CD14-positive monocyte (primary cell): ENCODE measurements around the gene SFXN4. TPM values are rescaled to one million over a fixed set of nuclear protein-coding genes. Genes with fewer than 3 reads are reported as not detected.

Experiments used
- DNase-seq, 3 donors: peaks; one replicate each; pipeline ENCODE4 v3.0.0-alpha.2; 2011 to 2022
- H2AFZ ChIP-seq: 2 replicates; pipeline ENCODE4 v1.6.0; 2012; ENCODE audit warnings: mild to moderate bottlenecking, low read depth, low read length, inconsistent platforms; ENCODE audit not compliant: insufficient read depth, poor library complexity, severe bottlenecking
- H3K27ac ChIP-seq, 2 donors: 1 replicate in 1 of 2; 2 replicates in 1 of 2; pipeline ENCODE4 v1.5.1; 2012 to 2013; ENCODE audit warnings: low read length in 2 of 2, control low read depth in 1 of 2, inconsistent platforms in 1 of 2, low read depth in 1 of 2, mild to moderate bottlenecking in 1 of 2
- H3K27me3 ChIP-seq, 2 donors: one replicate each; pipeline versions ENCODE4 v1.6.0 to v1.6.1; 2011 to 2013; ENCODE audit warnings: low read length in 2 of 2; ENCODE audit not compliant: control insufficient read depth in 2 of 2, insufficient read depth in 2 of 2
- H3K36me3 ChIP-seq, 2 donors: replicated peaks in 1 of 2; 1 replicate in 1 of 2; 2 replicates in 1 of 2; pipeline versions ENCODE4 v1.5.1 to v1.6.1; 2012 to 2013; ENCODE audit warnings: low read length in 2 of 2, control low read depth in 1 of 2, inconsistent platforms in 1 of 2, mild to moderate bottlenecking in 1 of 2; ENCODE audit not compliant: insufficient read depth in 2 of 2, control insufficient read depth in 1 of 2
- H3K4me1 ChIP-seq, 2 donors: 1 replicate in 1 of 2; 2 replicates in 1 of 2; pipeline versions ENCODE4 v1.5.1 to v1.6.1; 2012 to 2013; ENCODE audit warnings: low read length in 2 of 2, control low read depth in 1 of 2, inconsistent platforms in 1 of 2, mild to moderate bottlenecking in 1 of 2, moderate library complexity in 1 of 2; ENCODE audit not compliant: insufficient read depth in 2 of 2, control insufficient read depth in 1 of 2
- H3K4me2 ChIP-seq: replicated peaks from 2 replicates; pipeline ENCODE3; 2012; ENCODE audit warnings: low read length, moderate library complexity, mild to moderate bottlenecking; ENCODE audit not compliant: poor library complexity, severe bottlenecking; ENCODE audit errors: extremely low read depth
- H3K4me3 ChIP-seq, 3 experiments: fragments of 200-600 bp in 1 of 3; sonication (generic) in 1 of 3; replicated peaks in 1 of 3; 1 replicate in 2 of 3; 2 replicates in 1 of 3; pipeline ENCODE4 v1.5.1; 2011 to 2013; ENCODE audit warnings: low read length in 3 of 3, mild to moderate bottlenecking in 3 of 3, control low read depth in 2 of 3, low read depth in 2 of 3, inconsistent platforms in 1 of 3, moderate library complexity in 1 of 3
- H3K79me2 ChIP-seq: 2 replicates; pipeline ENCODE4 v1.6.0; 2012; ENCODE audit warnings: mild to moderate bottlenecking, control low read depth, inconsistent platforms, low read length, moderate library complexity; ENCODE audit not compliant: insufficient read depth
- H3K9ac ChIP-seq: 2 replicates; pipeline ENCODE4 v1.6.0; 2017; ENCODE audit warnings: low read length, mild to moderate bottlenecking; ENCODE audit not compliant: insufficient read depth, poor library complexity, severe bottlenecking
- H3K9me3 ChIP-seq, 2 donors: replicated peaks in 1 of 2; 1 replicate in 1 of 2; 2 replicates in 1 of 2; pipeline versions ENCODE4 v1.5.1 to v1.6.1; 2012 to 2013; ENCODE audit warnings: low read length in 2 of 2, control low read depth in 1 of 2; ENCODE audit not compliant: control insufficient read depth in 1 of 2, insufficient read depth in 1 of 2
- H4K20me1 ChIP-seq: 2 replicates; pipeline ENCODE4 v1.6.0; 2012; ENCODE audit warnings: mild to moderate bottlenecking, low read length, control low read depth, moderate library complexity; ENCODE audit not compliant: insufficient read depth
- H3K27ac Mint-ChIP-seq, 7 donors: one replicate each; pipeline ENCODE4 v1.8.0; 2020; ENCODE audit warnings: mild to moderate bottlenecking in 7 of 7, mixed read lengths in 7 of 7, moderate library complexity in 6 of 7, inconsistent platforms in 2 of 7
- H3K27me3 Mint-ChIP-seq, 3 donors: one replicate each; pipeline ENCODE4 v1.8.0; 2021 to 2022; ENCODE audit warnings: low read depth in 3 of 3, mild to moderate bottlenecking in 3 of 3, mixed read lengths in 3 of 3, moderate library complexity in 3 of 3, inconsistent platforms in 1 of 3
- H3K36me3 Mint-ChIP-seq, 2 donors: one replicate each; pipeline ENCODE4 v1.8.0; 2020; ENCODE audit warnings: mixed read lengths in 2 of 2, inconsistent platforms in 1 of 2, mild to moderate bottlenecking in 1 of 2
- H3K4me1 Mint-ChIP-seq: one replicate; pipeline ENCODE4 v1.8.0; 2020; ENCODE audit warnings: mild to moderate bottlenecking, mixed read lengths
- H3K4me3 Mint-ChIP-seq, 2 donors: one replicate each; pipeline ENCODE4 v1.8.0; 2020; ENCODE audit warnings: mild to moderate bottlenecking in 2 of 2, mixed read lengths in 2 of 2, moderate library complexity in 1 of 2
- H3K9me3 Mint-ChIP-seq, 7 donors: one replicate each; pipeline ENCODE4 v1.8.0; 2020 to 2022; ENCODE audit warnings: mixed read lengths in 7 of 7, mild to moderate bottlenecking in 6 of 7, moderate library complexity in 6 of 7, inconsistent platforms in 2 of 7
- CTCF ChIP-seq: fragments of 200-600 bp; IDR thresholded peaks from one replicate; pipeline ENCODE4 v1.8.0; 2022; ENCODE audit warnings: antibody characterized with exemption, mild to moderate bottlenecking
- WGBS: methylation state at CpG from one replicate; pipeline ENCODE4 v1.1.5; 2013; ENCODE audit warnings: missing lambda C conversion rate; ENCODE audit not compliant: insufficient coverage; 5-methylcytosine and 5-hydroxymethylcytosine counted together
- intact Hi-C, 2 donors: fragments of 100-400 bp; cut with micrococcal nuclease; formaldehyde crosslinking; loops; one replicate each; pipeline versions ENCODE4 v1.15.0 to v1.15.1; 2023
- polyA plus RNA-seq, 3 donors: library from polyadenylated mRNA; depleted of rRNA in 1 of 3; unstranded in 2 of 3; stranded (reverse) in 1 of 3; fragments of 300-500 nt in 2 of 3; fragments of >200 nt in 1 of 3; fragmentation: Illumina TruSeq in 2 of 3; gene quantifications; 1 replicate in 2 of 3; 2 replicates in 1 of 3; pipeline ENCODE4 v1.2.3, GENCODE V29; 2012 to 2021

Gene SFXN4
- polyA plus RNA-seq, 3 donors: 8.3 to 20.4 (median 18.3) TPM

GRCh38 chr10:119199231-119199992, 33.9 kb upstream of the SFXN4 start:
- peaks cover 8 to 12% of the 10 kb centered on the region in 2 donors for H3K4me1 ChIP-seq
- no peak overlapping the region for H3K27ac Mint-ChIP-seq
- H3K9me3 Mint-ChIP-seq: no peaks in the 10 kb centered on the region
- no peaks in the 10 kb centered on the region for H3K79me2 ChIP-seq
- TF ChIP-seq CTCF: peak; percentile 72
- 63% methylated on average over 3 of the region's 9 CpGs for WGBS
- no peaks in the 10 kb centered on the region for H3K36me3 Mint-ChIP-seq
- no peak overlapping the region for H3K4me3 Mint-ChIP-seq
- no peak overlapping the region for H3K9ac ChIP-seq
- peaks cover 21% of the 10 kb centered on the region for H3K4me1 Mint-ChIP-seq
- intact Hi-C loops: loop anchor here (5.0 to 10.0 kb wide), 2 partner anchors 245 to 248 kb away; no protein-coding TSS in a partner anchor
- no peaks in the 10 kb centered on the region for H4K20me1 ChIP-seq
- peaks cover 3 to 5% (median 4%) of the 10 kb centered on the region in 3 donors for H3K27me3 Mint-ChIP-seq
- peak; percentile 53 to 64 (median 60) for DNase-seq
- H3K36me3 ChIP-seq: no peaks in the 10 kb centered on the region
- no peak overlapping the region for H3K4me2 ChIP-seq
- no peak overlapping the region for H3K27ac ChIP-seq
- no peak overlapping the region for H3K4me3 ChIP-seq
- H3K9me3 ChIP-seq: no peaks in the 10 kb centered on the region
- no peaks in the 10 kb centered on the region for H3K27me3 ChIP-seq
- no peak overlapping the region for H2AFZ ChIP-seq

- no peaks in the 10 kb centered on the region for H3K9me3 Mint-ChIP-seq
- H3K27ac ChIP-seq: no peak overlapping the region
- H3K4me3 Mint-ChIP-seq: peak overlapping the region in 1 of 2 donors; percentile 82
- H3K4me1 Mint-ChIP-seq: peaks cover 21% of the 10 kb centered on the region
- no peaks in the 10 kb centered on the region for H3K36me3 ChIP-seq
- H3K4me1 ChIP-seq: peaks cover 8 to 12% of the 10 kb centered on the region in 2 donors
- H3K27me3 Mint-ChIP-seq: peaks cover 3 to 5% (median 3%) of the 10 kb centered on the region in 3 donors
- DNase-seq: peak in 2 of 3 donors; percentile 16 to 18
- no peaks in the 10 kb centered on the region for H3K27me3 ChIP-seq
- no peak for TF ChIP-seq CTCF
- H3K4me3 ChIP-seq: no peak overlapping the region
- WGBS: 32% methylated on average over 7 of the region's 7 CpGs
- H2AFZ ChIP-seq: peak overlapping the region; percentile 62
- intact Hi-C loops: loop anchor here (5.0 to 10.0 kb wide), 2 partner anchors 246 to 249 kb away; no protein-coding TSS in a partner anchor
- no peaks in the 10 kb centered on the region for H4K20me1 ChIP-seq
- peak overlapping the region in 3 of 7 donors; percentile 39 to 79 (median 55) for H3K27ac Mint-ChIP-seq
- no peaks in the 10 kb centered on the region for H3K36me3 Mint-ChIP-seq
- H3K9me3 ChIP-seq: no peaks in the 10 kb centered on the region
- H3K4me2 ChIP-seq: no peak overlapping the region
- no peaks in the 10 kb centered on the region for H3K79me2 ChIP-seq
- no peak overlapping the region for H3K9ac ChIP-seq
Measured at GRCh38 chr10:119198438-119198837, 32.9 kb upstream of the SFXN4 start.
